Liver (tissue), 9 donors: ENCODE data around the gene ZNRF4. TPM values are rescaled to one million over a fixed set of nuclear protein-coding genes. Genes with fewer than 3 reads are reported as not detected.

Experiments
- DNase-seq: peaks from one replicate; pipeline ENCODE4 v3.0.0-alpha.2; 2017; ENCODE audit warnings: low spot score
- H3K27ac ChIP-seq, 2 donors: one replicate each; pipeline ENCODE4 v1.7.0; 2013; ENCODE audit warnings: inconsistent platforms in 2 of 2, low read length in 2 of 2, control low read depth in 1 of 2, low read depth in 1 of 2, mild to moderate bottlenecking in 1 of 2
- H3K27me3 ChIP-seq, 4 donors: one replicate each; pipeline versions ENCODE4 v1.6.1 to v1.7.0; 2013; ENCODE audit warnings: low read length in 3 of 4, inconsistent platforms in 1 of 4, mild to moderate bottlenecking in 1 of 4, moderate library complexity in 1 of 4; ENCODE audit not compliant: control insufficient read depth in 4 of 4, insufficient read depth in 4 of 4
- H3K36me3 ChIP-seq, 4 donors: one replicate each; pipeline versions ENCODE4 v1.6.1 to v1.7.0; 2013; ENCODE audit warnings: low read length in 3 of 4, mild to moderate bottlenecking in 3 of 4, low read depth in 1 of 4, moderate library complexity in 1 of 4; ENCODE audit not compliant: control insufficient read depth in 4 of 4, insufficient read depth in 3 of 4
- H3K4me1 ChIP-seq, 4 donors: one replicate each; pipeline versions ENCODE4 v1.6.1 to v1.7.0; 2013; ENCODE audit warnings: low read length in 3 of 4, mild to moderate bottlenecking in 3 of 4, moderate library complexity in 1 of 4; ENCODE audit not compliant: control insufficient read depth in 4 of 4, insufficient read depth in 4 of 4
- H3K4me3 ChIP-seq, 3 donors: one replicate each; pipeline versions ENCODE4 v1.6.1 to v1.7.0; 2013; ENCODE audit warnings: low read length in 3 of 3, control low read depth in 1 of 3, low read depth in 1 of 3, mild to moderate bottlenecking in 1 of 3
- H3K9ac ChIP-seq, 2 donors: one replicate each; pipeline ENCODE4 v1.7.0; 2013; ENCODE audit warnings: low read length in 2 of 2, mild to moderate bottlenecking in 2 of 2, moderate library complexity in 2 of 2, control low read depth in 1 of 2, low read depth in 1 of 2
- H3K9me3 ChIP-seq, 4 donors: one replicate each; pipeline versions ENCODE4 v1.6.1 to v1.7.0; 2013; ENCODE audit warnings: low read length in 3 of 4; ENCODE audit not compliant: control insufficient read depth in 4 of 4
- EGR1 ChIP-seq, 2 donors: IDR thresholded peaks; 2 replicates each; pipeline ENCODE4 v1.6.1; 2016 to 2018; ENCODE audit warnings: antibody characterized with exemption in 2 of 2, low read depth in 2 of 2
- FOXA1 ChIP-seq: IDR thresholded peaks from 2 replicates; pipeline ENCODE4 v1.6.1; 2016; ENCODE audit warnings: antibody characterized with exemption
- FOXA2 ChIP-seq: IDR thresholded peaks from 2 replicates; pipeline ENCODE4 v1.6.1; 2016; ENCODE audit warnings: antibody characterized with exemption
- GABPA ChIP-seq, 2 donors: IDR thresholded peaks in 1 of 2; conservative IDR thresholded peaks in 1 of 2; 2 replicates each; pipeline ENCODE4 v1.6.1; 2016; ENCODE audit warnings: antibody characterized with exemption in 2 of 2, mild to moderate bottlenecking in 1 of 2, moderate library complexity in 1 of 2
- HNF4A ChIP-seq, 2 donors: conservative IDR thresholded peaks; 2 replicates each; pipeline ENCODE4 v1.6.1; 2016; ENCODE audit warnings: antibody characterized with exemption in 2 of 2, mild to moderate bottlenecking in 2 of 2
- HNF4G ChIP-seq: IDR thresholded peaks from 2 replicates; pipeline ENCODE4 v1.6.1; 2016; ENCODE audit warnings: antibody characterized with exemption
- JUND ChIP-seq, 2 donors: IDR thresholded peaks; 2 replicates each; pipeline ENCODE4 v1.6.1; 2016; ENCODE audit warnings: antibody characterized with exemption in 2 of 2
- NR2F2 ChIP-seq: IDR thresholded peaks from 2 replicates; pipeline ENCODE4 v1.6.1; 2016; ENCODE audit warnings: antibody characterized with exemption
- RAD21 ChIP-seq, 2 donors: IDR thresholded peaks; 2 replicates each; pipeline ENCODE4 v1.6.1; 2016; ENCODE audit warnings: antibody characterized with exemption in 2 of 2, mild to moderate bottlenecking in 2 of 2
- REST ChIP-seq: IDR thresholded peaks from 2 replicates; pipeline ENCODE4 v1.6.1; 2016; ENCODE audit warnings: antibody characterized with exemption, mild to moderate bottlenecking
- RXRA ChIP-seq, 2 donors: IDR thresholded peaks; 2 replicates each; pipeline ENCODE4 v1.6.1; 2017 to 2018; ENCODE audit warnings: antibody characterized with exemption in 2 of 2, mild to moderate bottlenecking in 1 of 2
- SP1 ChIP-seq: IDR thresholded peaks from 2 replicates; pipeline ENCODE4 v1.6.1; 2018; ENCODE audit warnings: antibody characterized with exemption, mild to moderate bottlenecking
- TAF1 ChIP-seq: conservative IDR thresholded peaks from 2 replicates; pipeline ENCODE4 v1.6.1; 2016; ENCODE audit warnings: antibody characterized with exemption, mild to moderate bottlenecking
- YY1 ChIP-seq: IDR thresholded peaks from 2 replicates; pipeline ENCODE4 v1.6.1; 2016; ENCODE audit warnings: antibody characterized with exemption, mild to moderate bottlenecking
- WGBS: extraction: QIAGEN DNeasy Blood & Tissue Kit; methylation state at CpG from one replicate; pipeline ENCODE4 v1.1.7; 2013; 5-methylcytosine and 5-hydroxymethylcytosine counted together
- polyA plus RNA-seq, 2 donors: library from polyadenylated mRNA; stranded (reverse) in 1 of 2; unstranded in 1 of 2; fragments of 200-250 nt in 1 of 2; fragments of >200 nt in 1 of 2; fragmentation: Nextera tagmentation in 1 of 2; extraction: Ambion mirVana in 1 of 2; gene quantifications; one replicate each; pipeline versions ENCODE4 v1.2.1 to v1.2.3, GENCODE V29; 2013 to 2015
- total RNA-seq, 2 donors: library from RNA; depleted of rRNA; stranded (reverse); fragments of >200 nt; gene quantifications; one replicate each; pipeline ENCODE4 v1.2.3, GENCODE V29; 2014
- TF ChIP-seq, protein P1 (sequence below): IDR thresholded peaks from 2 replicates; pipeline ENCODE4 v1.6.1; 2016; ENCODE audit warnings: antibody characterized with exemption
- TF ChIP-seq, protein P2 (sequence below): fragments of 150-350 bp; IDR thresholded peaks from 2 replicates; pipeline ENCODE4 v1.5.1; 2017; ENCODE audit warnings: improper control_type of control experiment, low read depth, low read length; ENCODE audit not compliant: missing input control
- TF ChIP-seq, protein P3 (sequence below): IDR thresholded peaks from 2 replicates; pipeline ENCODE4 v1.6.1; 2016; ENCODE audit warnings: antibody characterized with exemption
- TF ChIP-seq, protein P4 (sequence below): IDR thresholded peaks from 2 replicates; pipeline ENCODE4 v1.6.1; 2016; ENCODE audit warnings: antibody characterized with exemption
- donor health status: healthy.
- donor health status: healthy.
- donor health status: healthy.
- donor health status: healthy.
- donor health status: healthy.

The ZNRF4 gene
- total and polyA plus RNA-seq, 4 donors: not detected

GRCh38 chr19:5487222-5487621 is 32.0 kb downstream of the ZNRF4 start:
- TF ChIP-seq TAF1: no peak
- TF ChIP-seq GABPA (IDR thresholded peaks at IDR 0.05 in 1 of 2, conservative IDR thresholded peaks at IDR 0.05 in 1 of 2): no peak
- TF ChIP-seq FOXA1: no peak
- no peak for TF ChIP-seq YY1
- TF ChIP-seq, protein P1, sequence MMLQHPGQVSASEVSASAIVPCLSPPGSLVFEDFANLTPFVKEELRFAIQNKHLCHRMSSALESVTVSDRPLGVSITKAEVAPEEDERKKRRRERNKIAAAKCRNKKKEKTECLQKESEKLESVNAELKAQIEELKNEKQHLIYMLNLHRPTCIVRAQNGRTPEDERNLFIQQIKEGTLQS: no peak
- TF ChIP-seq, protein P2, sequence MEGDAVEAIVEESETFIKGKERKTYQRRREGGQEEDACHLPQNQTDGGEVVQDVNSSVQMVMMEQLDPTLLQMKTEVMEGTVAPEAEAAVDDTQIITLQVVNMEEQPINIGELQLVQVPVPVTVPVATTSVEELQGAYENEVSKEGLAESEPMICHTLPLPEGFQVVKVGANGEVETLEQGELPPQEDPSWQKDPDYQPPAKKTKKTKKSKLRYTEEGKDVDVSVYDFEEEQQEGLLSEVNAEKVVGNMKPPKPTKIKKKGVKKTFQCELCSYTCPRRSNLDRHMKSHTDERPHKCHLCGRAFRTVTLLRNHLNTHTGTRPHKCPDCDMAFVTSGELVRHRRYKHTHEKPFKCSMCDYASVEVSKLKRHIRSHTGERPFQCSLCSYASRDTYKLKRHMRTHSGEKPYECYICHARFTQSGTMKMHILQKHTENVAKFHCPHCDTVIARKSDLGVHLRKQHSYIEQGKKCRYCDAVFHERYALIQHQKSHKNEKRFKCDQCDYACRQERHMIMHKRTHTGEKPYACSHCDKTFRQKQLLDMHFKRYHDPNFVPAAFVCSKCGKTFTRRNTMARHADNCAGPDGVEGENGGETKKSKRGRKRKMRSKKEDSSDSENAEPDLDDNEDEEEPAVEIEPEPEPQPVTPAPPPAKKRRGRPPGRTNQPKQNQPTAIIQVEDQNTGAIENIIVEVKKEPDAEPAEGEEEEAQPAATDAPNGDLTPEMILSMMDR: no peak
- TF ChIP-seq, protein P3, sequence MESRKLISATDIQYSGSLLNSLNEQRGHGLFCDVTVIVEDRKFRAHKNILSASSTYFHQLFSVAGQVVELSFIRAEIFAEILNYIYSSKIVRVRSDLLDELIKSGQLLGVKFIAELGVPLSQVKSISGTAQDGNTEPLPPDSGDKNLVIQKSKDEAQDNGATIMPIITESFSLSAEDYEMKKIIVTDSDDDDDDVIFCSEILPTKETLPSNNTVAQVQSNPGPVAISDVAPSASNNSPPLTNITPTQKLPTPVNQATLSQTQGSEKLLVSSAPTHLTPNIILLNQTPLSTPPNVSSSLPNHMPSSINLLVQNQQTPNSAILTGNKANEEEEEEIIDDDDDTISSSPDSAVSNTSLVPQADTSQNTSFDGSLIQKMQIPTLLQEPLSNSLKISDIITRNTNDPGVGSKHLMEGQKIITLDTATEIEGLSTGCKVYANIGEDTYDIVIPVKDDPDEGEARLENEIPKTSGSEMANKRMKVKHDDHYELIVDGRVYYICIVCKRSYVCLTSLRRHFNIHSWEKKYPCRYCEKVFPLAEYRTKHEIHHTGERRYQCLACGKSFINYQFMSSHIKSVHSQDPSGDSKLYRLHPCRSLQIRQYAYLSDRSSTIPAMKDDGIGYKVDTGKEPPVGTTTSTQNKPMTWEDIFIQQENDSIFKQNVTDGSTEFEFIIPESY: no peak
- TF ChIP-seq REST: no peak
- TF ChIP-seq RAD21 (IDR thresholded peaks at IDR 0.05): no peak
- TF ChIP-seq SP1: no peak
- TF ChIP-seq FOXA2: no peak
- TF ChIP-seq NR2F2: no peak
- no peak for TF ChIP-seq EGR1 (IDR thresholded peaks at IDR 0.05; ENCODE audit: low read depth in 2 of 2)
- TF ChIP-seq, protein P4, sequence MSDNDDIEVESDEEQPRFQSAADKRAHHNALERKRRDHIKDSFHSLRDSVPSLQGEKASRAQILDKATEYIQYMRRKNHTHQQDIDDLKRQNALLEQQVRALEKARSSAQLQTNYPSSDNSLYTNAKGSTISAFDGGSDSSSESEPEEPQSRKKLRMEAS: no peak
- no peak for TF ChIP-seq JUND (IDR thresholded peaks at IDR 0.05)
- TF ChIP-seq HNF4G: no peak
- TF ChIP-seq RXRA (IDR thresholded peaks at IDR 0.05): no peak
- Histone ChIP-seq H3K27ac (no peak overlapping the region), H3K4me1 (peaks cover 14 to 27% (median 24%) of the 10 kb centered on the region in 4 donors), H3K9me3 (no peaks in the 10 kb centered on the region), H3K36me3 (no peaks in the 10 kb centered on the region), H3K9ac (no peak overlapping the region), H3K27me3 (peaks cover 0 to 9% (median 2%) of the 10 kb centered on the region in 4 donors), H3K4me3 (no peak overlapping the region)
- DNase-seq: no peak
- WGBS: 79% methylated on average over 7 of the region's 7 CpGs

DNA sequence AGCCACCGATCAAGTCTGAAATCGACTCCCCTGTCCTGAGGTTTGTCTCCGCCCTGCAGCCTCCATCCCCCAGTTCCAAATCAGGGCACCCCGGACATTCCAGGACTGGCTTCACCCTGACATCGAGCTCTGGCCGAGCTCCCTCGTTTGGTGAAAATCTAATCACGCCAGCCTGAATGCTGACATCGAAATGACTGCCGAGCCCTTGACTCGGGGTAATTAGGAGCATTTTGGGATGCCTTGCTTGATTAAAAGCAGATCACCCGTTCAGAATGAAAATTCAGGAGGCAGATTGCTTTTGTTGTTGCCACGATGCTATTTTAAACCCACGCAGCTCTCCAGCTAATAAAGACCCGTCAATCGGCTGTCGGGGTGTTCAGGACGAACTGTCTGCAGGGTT is 34.3 kb downstream of the ZNRF4 start:
- TF ChIP-seq JUND (IDR thresholded peaks at IDR 0.05): no peak
- TF ChIP-seq FOXA2: no peak
- no peak for TF ChIP-seq REST
- TF ChIP-seq, protein P4: no peak
- TF ChIP-seq, protein P1: no peak
- no peak for TF ChIP-seq RXRA (IDR thresholded peaks at IDR 0.05)
- no peak for TF ChIP-seq HNF4A (conservative IDR thresholded peaks at IDR 0.05)

More for the DNA sequence above, 34.3 kb downstream of the ZNRF4 start:
- Histone ChIP-seq H3K9ac (no peak overlapping the region), H3K4me3 (no peak overlapping the region), H3K27ac (no peak overlapping the region), H3K27me3 (peaks cover 0 to 9% (median 2%) of the 10 kb centered on the region in 4 donors), H3K4me1 (peaks cover 4 to 12% (median 12%) of the 10 kb centered on the region in 4 donors), H3K9me3 (no peaks in the 10 kb centered on the region), H3K36me3 (no peaks in the 10 kb centered on the region)
- 59% methylated on average over 18 of the region's 18 CpGs for WGBS
- no peak for DNase-seq
